WI38 (cell line): ENCODE data around the gene TMEM208.

Experiments
- H3K4me3 ChIP-seq: 2 replicates; pipeline ENCODE4 v1.5.1; 2011; ENCODE audit warnings: low read depth, mild to moderate bottlenecking, control low read depth, low read length
- CTCF ChIP-seq: IDR thresholded peaks from 2 replicates; pipeline ENCODE4 v1.5.1; 2012; ENCODE audit warnings: low read depth, mild to moderate bottlenecking, control low read depth, low read length

TMEM208 gene

GRCh38 chr16:67238278-67238575, 11.3 kb downstream of the TMEM208 start:
- H3K4me3 ChIP-seq: no peak overlapping the region
- no peak for TF ChIP-seq CTCF

GRCh38 chr16:67238806-67239470, 12.0 kb downstream of the TMEM208 start:
- H3K4me3 ChIP-seq: no peak overlapping the region
- no peak for TF ChIP-seq CTCF

GRCh38 chr16:67240506-67240905, 13.6 kb downstream of the TMEM208 start:
- TF ChIP-seq CTCF: no peak
- H3K4me3 ChIP-seq: no peak overlapping the region

GRCh38 chr16:67241008-67241900, 14.3 kb downstream of the TMEM208 start:
- no peak for TF ChIP-seq CTCF
- no peak overlapping the region for H3K4me3 ChIP-seq

GRCh38 chr16:67242138-67242730, 15.3 kb downstream of the TMEM208 start:
- no peak overlapping the region for H3K4me3 ChIP-seq
- TF ChIP-seq CTCF: no peak

GRCh38 chr16:67243481-67243880, 16.6 kb downstream of the TMEM208 start:
- TF ChIP-seq CTCF: no peak
- H3K4me3 ChIP-seq: no peak overlapping the region
